A673 (cell line): ENCODE measurements around the gene TMTC2. TPM values are rescaled to one million over a fixed set of nuclear protein-coding genes. Genes with fewer than 3 reads are reported as not detected.

Experiments
- BruUV-seq: library from RNA; stranded (reverse); fragments of 400-500 nt; replicated peaks from 2 replicates; lab custom pipeline; 2021; lab: Mats Ljungman, UMichigan
- CTCF ChIA-PET: fragments of 300-600 bp; sonication (Branson Sonifier 250); formaldehyde crosslinking; loops from one replicate; lab custom pipeline; 2022; ENCODE audit warnings: antibody characterized with exemption; lab: Charles Lee
- POLR2A ChIA-PET: fragments of 300-600 bp; sonication (Branson Sonifier 250); formaldehyde crosslinking; loops from one replicate; lab custom pipeline; 2022; ENCODE audit warnings: antibody characterized with exemption; ENCODE audit not compliant: low non-redundant PET; lab: Charles Lee
- DNase-seq: peaks from one replicate; pipeline ENCODE4 v3.0.0-alpha.2; 2015; ENCODE audit warnings: low spot score
- H3K27ac ChIP-seq: fragments of 200-600 bp; sonication (generic); 2 replicates; pipeline ENCODE4 v1.5.1; 2016; ENCODE audit warnings: mixed run types, low read depth, mild to moderate bottlenecking, mixed read lengths, antibody characterized with exemption, low read length; ENCODE audit not compliant: poor library complexity, severe bottlenecking
- H3K27me3 ChIP-seq: fragments of 200-600 bp; sonication (generic); replicated peaks from 2 replicates; pipeline ENCODE4 v1.6.1; 2017; ENCODE audit warnings: mixed run types, low read depth, mild to moderate bottlenecking, mixed read lengths, antibody characterized with exemption, low read length; ENCODE audit not compliant: insufficient read depth, poor library complexity
- H3K36me3 ChIP-seq: fragments of 200-600 bp; sonication (generic); 2 replicates; pipeline ENCODE4 v1.6.1; 2016; ENCODE audit warnings: mixed run types, mild to moderate bottlenecking, mixed read lengths, antibody characterized with exemption, low read length; ENCODE audit not compliant: insufficient read depth, poor library complexity, severe bottlenecking
- H3K4me1 ChIP-seq: fragments of 200-600 bp; sonication (generic); 2 replicates; pipeline ENCODE4 v1.6.1; 2017; ENCODE audit warnings: mixed run types, mild to moderate bottlenecking, mixed read lengths, antibody characterized with exemption, low read length; ENCODE audit not compliant: insufficient read depth, poor library complexity, severe bottlenecking
- H3K4me3 ChIP-seq: fragments of 200-600 bp; sonication (generic); 2 replicates; pipeline ENCODE4 v1.5.1; 2016; ENCODE audit warnings: low read depth, mixed run types, mild to moderate bottlenecking, mixed read lengths, low read length; ENCODE audit not compliant: poor library complexity, severe bottlenecking
- H3K9me3 ChIP-seq: fragments of 200-600 bp; sonication (generic); 2 replicates; pipeline ENCODE4 v1.6.1; 2016; ENCODE audit warnings: mixed run types, low read depth, mild to moderate bottlenecking, mixed read lengths, antibody characterized with exemption, low read length; ENCODE audit not compliant: poor library complexity, severe bottlenecking
- CTCF ChIP-seq: fragments of 300-800, 200-600 bp; sonication (generic); conservative IDR thresholded peaks from 2 replicates; pipeline ENCODE4 v1.5.1; 2017; ENCODE audit warnings: low read depth, mild to moderate bottlenecking, antibody characterized with exemption, low read length, moderate library complexity, mixed read lengths
- EZH2 ChIP-seq: fragments of 200-600 bp; sonication (generic); IDR thresholded peaks from 2 replicates; pipeline ENCODE4 v1.6.1; 2017; ENCODE audit warnings: borderline replicate concordance, low read depth, mild to moderate bottlenecking, mixed read lengths, antibody characterized with exemption, low read length; ENCODE audit not compliant: poor library complexity, severe bottlenecking
- intact Hi-C: fragments of 100-400 bp; cut with micrococcal nuclease; formaldehyde crosslinking; loops from one replicate; pipeline ENCODE4 v1.10.0; 2022; ENCODE audit not compliant: unreplicated experiment
- total RNA-seq: library from RNA; stranded (reverse); gene quantifications from 2 replicates; pipeline ENCODE4 v1.2.3, GENCODE V29; 2021

TMTC2 gene
- total RNA-seq, 1 experiment from 2014 or later: 3.3 TPM

GRCh38 chr12:82954572-82954971, 267.9 kb downstream of the TMTC2 start:
- ChIA-PET CTCF (no interaction called here), POLR2A (no interaction called here)
- Histone ChIP-seq H3K27me3 (no peaks in the 10 kb centered on the region), H3K4me3 (no peak overlapping the region), H3K36me3 (no peaks in the 10 kb centered on the region), H3K9me3 (no peaks in the 10 kb centered on the region), H3K4me1 (no peaks in the 10 kb centered on the region), H3K27ac (no peak overlapping the region)
- DNase-seq: no peak
- intact Hi-C loops: no loop called here
- no TSS peak for BruUV-seq
- TF ChIP-seq EZH2: no peak
- no peak for TF ChIP-seq CTCF

- POLR2A ChIA-PET: no interaction called here
- Histone ChIP-seq H3K4me3 (no peak overlapping the region), H3K4me1 (no peaks in the 10 kb centered on the region), H3K27ac (no peak overlapping the region), H3K27me3 (no peaks in the 10 kb centered on the region), H3K36me3 (no peaks in the 10 kb centered on the region), H3K9me3 (no peaks in the 10 kb centered on the region)
- intact Hi-C loops: no loop called here
- TF ChIP-seq EZH2: no peak
- TF ChIP-seq CTCF: no peak
- BruUV-seq: no TSS peak
- no peak for DNase-seq
- CTCF ChIA-PET: no interaction called here
Observed at GRCh38 chr12:82955043-82955442, 268.3 kb downstream of the TMTC2 start.

GRCh38 chr12:82958966-82959365, 272.3 kb downstream of the TMTC2 start:
- no peaks in the 10 kb centered on the region for H3K9me3 ChIP-seq
- no peak for DNase-seq
- POLR2A ChIA-PET: no interaction called here
- no peak overlapping the region for H3K4me3 ChIP-seq
- CTCF ChIA-PET: no interaction called here
- no peaks in the 10 kb centered on the region for H3K27me3 ChIP-seq
- no peaks in the 10 kb centered on the region for H3K36me3 ChIP-seq
- peaks cover 3% of the 10 kb centered on the region for H3K4me1 ChIP-seq
- TF ChIP-seq EZH2 (no peak), CTCF (no peak)
- intact Hi-C loops: no loop called here
- BruUV-seq: no TSS peak
- no peak overlapping the region for H3K27ac ChIP-seq
